NOMO-1 (cell line): Measurements from ENCODE around the gene TMEM205.
"Not testable (repeated sequence)": the region's sequence is repeated elsewhere in the genome, so short reads cannot be mapped to it uniquely, and the experiment has no call there.

Source experiments
- DNase-seq, 2 experiments: peaks; one replicate each; lab custom pipeline; 2025; ENCODE audit not compliant: unreplicated experiment in 2 of 2; lab: John Stamatoyannopoulos, UW

Gene TMEM205

GRCh38 chr19:11373166-11373884 is 27.3 kb upstream of the TMEM205 start:
- peak in 1 of 2 experiments; percentile 54 for DNase-seq

- no peak for DNase-seq
These were observed 24.7 kb upstream of the TMEM205 start for GRCh38 chr19:11370744-11371143.

GRCh38 chr19:11367528-11367927 is 21.5 kb upstream of the TMEM205 start:
- DNase-seq = no peak

- no peak for DNase-seq
These were observed 19.6 kb upstream of the TMEM205 start for GRCh38 chr19:11365557-11366117.

- DNase-seq = no peak
These were observed 18.9 kb upstream of the TMEM205 start for GRCh38 chr19:11364935-11365334.

- no peak for DNase-seq
These were observed 18.3 kb upstream of the TMEM205 start for GRCh38 chr19:11364296-11364904.

- no peak for DNase-seq
These were observed 17.8 kb upstream of the TMEM205 start for GRCh38 chr19:11363881-11364280.

GRCh38 chr19:11361771-11362731 is 16.0 kb upstream of the TMEM205 start:
- no peak for DNase-seq

GRCh38 chr19:11361037-11361770 is 15.1 kb upstream of the TMEM205 start:
- DNase-seq = no peak

- DNase-seq = no peak
These were observed 13.4 kb upstream of the TMEM205 start for GRCh38 chr19:11359421-11359820.

- DNase-seq = no peak
These were observed 10.8 kb upstream of the TMEM205 start for GRCh38 chr19:11356676-11357550.

- DNase-seq = no peak
These were observed 10.0 kb upstream of the TMEM205 start for GRCh38 chr19:11356074-11356397.

- DNase-seq = peak; percentile 78
These were observed 9.3 kb upstream of the TMEM205 start, which contains the start of gene PLPPR2 for GRCh38 chr19:11355160-11356073. Gene PLPPR2 (plus strand): TSS chr19:11355432. CDS start chr19:11357674, 2,242 bp downstream.

- not testable (repeated sequence) for DNase-seq
These were observed 8.0 kb upstream of the TMEM205 start for GRCh38 chr19:11354102-11354501.

- no peak for DNase-seq
These were observed 3.1 kb upstream of the TMEM205 start for GRCh38 chr19:11349171-11349570.

GRCh38 chr19:11347546-11348039 is 1.5 kb upstream of the TMEM205 start:
- DNase-seq = no peak

GRCh38 chr19:11345122-11345803 is 805 bp downstream of the TMEM205 start:
- no peak for DNase-seq

GRCh38 chr19:11342429-11342828 is 3.6 kb downstream of the TMEM205 start:
- no peak for DNase-seq
